ENCODE data around the gene SBF2.
A peak's percentile ranks its signal among the peaks of the same experiment; 100 is the strongest.

The SBF2 gene

DNA sequence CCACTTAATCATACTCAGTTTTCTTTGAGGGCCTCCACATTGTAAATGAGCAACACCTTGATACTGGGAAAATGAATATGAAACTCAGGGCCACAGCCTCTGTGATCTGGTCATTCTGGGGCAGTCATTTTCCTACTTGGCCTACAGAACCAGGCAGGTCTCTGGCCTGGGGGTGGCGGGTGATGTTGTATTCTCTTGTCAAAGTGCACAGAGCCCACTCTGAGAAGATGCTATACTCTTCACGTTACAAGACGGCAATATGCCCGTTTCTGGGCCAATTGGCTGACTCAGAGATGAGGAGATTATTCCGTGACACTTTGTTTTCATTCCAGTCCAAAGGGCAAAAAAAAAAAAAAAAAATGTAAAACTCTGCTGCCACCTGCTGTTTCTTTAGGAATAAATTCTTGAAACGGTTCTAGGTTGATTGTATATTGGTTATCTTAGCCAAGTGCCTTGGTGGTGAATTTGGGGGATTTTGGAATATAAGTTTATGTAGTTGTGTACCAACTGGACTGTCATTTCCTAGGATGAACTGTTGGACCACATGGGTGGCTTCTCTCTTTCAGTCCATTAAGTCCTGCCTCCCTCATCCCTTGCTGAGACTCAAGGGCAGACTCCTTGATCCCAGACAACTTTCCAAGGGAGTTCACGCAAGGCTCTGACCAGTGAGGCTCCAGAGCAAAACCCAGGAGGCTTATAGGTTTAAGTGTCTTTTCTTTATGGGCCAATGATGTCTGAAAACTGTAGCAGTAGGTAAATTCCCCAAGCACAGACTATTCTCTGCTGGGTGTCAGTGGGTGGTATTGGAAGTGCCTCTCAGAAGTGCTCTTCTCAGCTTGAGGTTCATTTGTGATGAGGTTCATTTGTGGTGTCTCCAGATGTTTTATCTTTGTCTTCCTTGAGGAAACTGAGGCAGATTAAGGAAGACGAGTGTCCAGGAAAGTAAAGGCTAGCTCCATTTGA is 29.1 kb upstream of the SBF2 start:
- H3K9ac ChIP-seq (ENCODE audit: low read length) = peak overlapping the region; percentile 47
- no peaks in the 10 kb centered on the region for H3K79me2 ChIP-seq (ENCODE audit: insufficient read depth, low read length)
- H3K36me3 ChIP-seq (ENCODE audit: insufficient read depth, low read length) = no peaks in the 10 kb centered on the region
- 0 out of 2 replicates have a peak overlapping the region, but pooled peaks have one; percentile 10 for H2AFZ ChIP-seq (ENCODE audit: low read length)
- peaks cover 49% of the 10 kb centered on the region for H3K4me1 ChIP-seq (ENCODE audit: insufficient read depth, low read length, severe bottlenecking)
- H3K9me3 ChIP-seq (ENCODE audit: low read length) = no peaks in the 10 kb centered on the region
- no peaks in the 10 kb centered on the region for H3K27me3 ChIP-seq (ENCODE audit: insufficient read depth, low read length)
- peak overlapping the region; percentile 59 for H3K4me2 ChIP-seq (ENCODE audit: low read length)
- TF ChIP-seq, protein P1, sequence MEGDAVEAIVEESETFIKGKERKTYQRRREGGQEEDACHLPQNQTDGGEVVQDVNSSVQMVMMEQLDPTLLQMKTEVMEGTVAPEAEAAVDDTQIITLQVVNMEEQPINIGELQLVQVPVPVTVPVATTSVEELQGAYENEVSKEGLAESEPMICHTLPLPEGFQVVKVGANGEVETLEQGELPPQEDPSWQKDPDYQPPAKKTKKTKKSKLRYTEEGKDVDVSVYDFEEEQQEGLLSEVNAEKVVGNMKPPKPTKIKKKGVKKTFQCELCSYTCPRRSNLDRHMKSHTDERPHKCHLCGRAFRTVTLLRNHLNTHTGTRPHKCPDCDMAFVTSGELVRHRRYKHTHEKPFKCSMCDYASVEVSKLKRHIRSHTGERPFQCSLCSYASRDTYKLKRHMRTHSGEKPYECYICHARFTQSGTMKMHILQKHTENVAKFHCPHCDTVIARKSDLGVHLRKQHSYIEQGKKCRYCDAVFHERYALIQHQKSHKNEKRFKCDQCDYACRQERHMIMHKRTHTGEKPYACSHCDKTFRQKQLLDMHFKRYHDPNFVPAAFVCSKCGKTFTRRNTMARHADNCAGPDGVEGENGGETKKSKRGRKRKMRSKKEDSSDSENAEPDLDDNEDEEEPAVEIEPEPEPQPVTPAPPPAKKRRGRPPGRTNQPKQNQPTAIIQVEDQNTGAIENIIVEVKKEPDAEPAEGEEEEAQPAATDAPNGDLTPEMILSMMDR (IDR thresholded peaks at IDR 0.05; ENCODE audit: low read length) = peak; percentile 59
- no peak for TF ChIP-seq EZH2 (IDR thresholded peaks at IDR 0.05; ENCODE audit: borderline replicate concordance, low read length)
- peak overlapping the region; percentile 87 for H3K27ac ChIP-seq (ENCODE audit: low read depth, low read length, poor library complexity, severe bottlenecking)
- H4K20me1 ChIP-seq (ENCODE audit: insufficient read depth, low read length) = no peaks in the 10 kb centered on the region
- H3K9me2 ChIP-seq (ENCODE audit: low read depth, low read length) = no peaks in the 10 kb centered on the region
- H3K4me3 ChIP-seq (ENCODE audit: low read depth, low read length, poor library complexity, severe bottlenecking) = peak overlapping the region; percentile 26
- H3F3A ChIP-seq (ENCODE audit: insufficient read depth, low read length) = no peaks in the 10 kb centered on the region

DNA sequence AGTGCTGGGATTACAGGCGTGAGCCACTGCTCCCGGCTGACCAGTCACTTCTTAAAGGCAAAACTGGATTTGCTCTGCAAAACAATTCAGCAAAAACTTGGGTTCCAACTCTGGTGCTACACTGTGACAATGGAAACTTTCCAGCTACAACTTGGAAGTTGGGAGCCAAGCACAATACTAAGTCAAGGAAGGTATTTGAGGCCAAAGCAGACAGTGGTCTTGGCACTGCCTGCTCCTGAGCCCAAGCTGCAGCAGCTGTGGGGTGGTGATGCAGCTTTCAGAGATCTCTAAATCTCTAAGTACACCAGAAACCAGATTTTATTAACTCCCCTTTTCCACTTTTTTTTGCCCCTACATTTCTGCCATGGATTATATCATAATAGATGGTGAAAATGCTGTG is 28.4 kb upstream of the SBF2 start:
- H3K27ac ChIP-seq (ENCODE audit: low read depth, low read length, poor library complexity, severe bottlenecking) = peak overlapping the region; percentile 87
- no peaks in the 10 kb centered on the region for H3K9me2 ChIP-seq (ENCODE audit: low read depth, low read length)
- no peaks in the 10 kb centered on the region for H4K20me1 ChIP-seq (ENCODE audit: insufficient read depth, low read length)
- H3K79me2 ChIP-seq (ENCODE audit: insufficient read depth, low read length) = no peaks in the 10 kb centered on the region
- peaks cover 56% of the 10 kb centered on the region for H3K4me1 ChIP-seq (ENCODE audit: insufficient read depth, low read length, severe bottlenecking)
- no peak for TF ChIP-seq EZH2 (IDR thresholded peaks at IDR 0.05; ENCODE audit: borderline replicate concordance, low read length)
- TF ChIP-seq, protein P1 (IDR thresholded peaks at IDR 0.05; ENCODE audit: low read length) = no peak
- H3K4me2 ChIP-seq (ENCODE audit: low read length) = peak overlapping the region; percentile 59; the same call in 1 of the 2 replicates
- H3K9ac ChIP-seq (ENCODE audit: low read length) = peak overlapping the region; percentile 47
- H3K36me3 ChIP-seq (ENCODE audit: insufficient read depth, low read length) = no peaks in the 10 kb centered on the region
- no peaks in the 10 kb centered on the region for H3F3A ChIP-seq (ENCODE audit: insufficient read depth, low read length)
- H3K9me3 ChIP-seq (ENCODE audit: low read length) = no peaks in the 10 kb centered on the region
- no peak overlapping the region for H3K4me3 ChIP-seq (ENCODE audit: low read depth, low read length, poor library complexity, severe bottlenecking)
- no peak overlapping the region for H2AFZ ChIP-seq (ENCODE audit: low read length)
- no peaks in the 10 kb centered on the region for H3K27me3 ChIP-seq (ENCODE audit: insufficient read depth, low read length)

DNA sequence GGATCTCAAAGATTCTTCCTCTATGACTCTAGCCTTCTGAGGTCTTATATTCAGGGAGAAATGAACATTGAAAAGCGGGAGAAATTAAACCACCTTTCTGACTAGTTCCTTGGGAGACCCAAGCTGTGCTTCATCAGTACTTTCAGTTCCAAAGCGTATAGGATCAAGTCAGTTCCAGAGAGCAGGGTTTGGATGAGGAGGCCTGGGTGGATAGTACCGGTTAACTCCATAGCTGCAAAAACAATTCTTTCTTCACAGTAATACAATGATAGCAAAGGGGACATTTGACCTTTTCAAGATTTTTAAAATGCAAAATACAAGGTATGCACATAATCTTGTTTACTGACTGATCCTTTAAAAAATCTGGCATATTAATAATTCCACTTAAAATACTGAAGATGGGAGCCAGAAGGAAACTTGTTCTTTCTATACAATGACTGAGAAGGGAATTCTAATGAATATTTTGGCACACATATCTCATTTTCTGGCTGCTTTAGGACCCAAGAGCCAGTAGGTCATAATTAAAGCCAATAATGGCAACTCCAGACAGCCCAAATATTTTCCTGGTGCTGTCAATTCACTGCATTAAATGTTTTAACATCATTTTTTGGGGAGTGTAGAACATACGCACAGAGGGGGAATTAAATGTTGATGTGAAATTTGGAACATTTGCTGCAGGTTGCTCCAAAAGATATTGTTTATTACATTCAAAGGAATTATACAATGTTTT is 26.9 kb upstream of the SBF2 start:
- Histone ChIP-seq H3K4me1 (ENCODE audit: insufficient read depth, low read length, severe bottlenecking) (peaks cover 71% of the 10 kb centered on the region), H3K27ac (ENCODE audit: low read depth, low read length, poor library complexity, severe bottlenecking) (peak overlapping the region; percentile 98)

More for the DNA sequence above, 26.9 kb upstream of the SBF2 start:
- H2AFZ ChIP-seq (ENCODE audit: low read length) = no peak overlapping the region
- no peaks in the 10 kb centered on the region for H4K20me1 ChIP-seq (ENCODE audit: insufficient read depth, low read length)
- no peaks in the 10 kb centered on the region for H3K79me2 ChIP-seq (ENCODE audit: insufficient read depth, low read length)
- no peaks in the 10 kb centered on the region for H3K27me3 ChIP-seq (ENCODE audit: insufficient read depth, low read length)
- no peak overlapping the region for H3K4me3 ChIP-seq (ENCODE audit: low read depth, low read length, poor library complexity, severe bottlenecking)
- H3K9me2 ChIP-seq (ENCODE audit: low read depth, low read length) = no peaks in the 10 kb centered on the region
- no peaks in the 10 kb centered on the region for H3K9me3 ChIP-seq (ENCODE audit: low read length)
- H3K9ac ChIP-seq (ENCODE audit: low read length) = peak overlapping the region; percentile 62; the same call in 1 of the 2 replicates
- TF ChIP-seq, protein P1 (IDR thresholded peaks at IDR 0.05; ENCODE audit: low read length) = no peak
- no peak for TF ChIP-seq EZH2 (IDR thresholded peaks at IDR 0.05; ENCODE audit: borderline replicate concordance, low read length)
- H3K4me2 ChIP-seq (ENCODE audit: low read length) = no peak overlapping the region; the same call in 1 of the 2 replicates
- no peaks in the 10 kb centered on the region for H3F3A ChIP-seq (ENCODE audit: insufficient read depth, low read length)
- H3K36me3 ChIP-seq (ENCODE audit: insufficient read depth, low read length) = no peaks in the 10 kb centered on the region

Data from OCI-LY1 (cell line).